Stimulated activated CD4-positive, alpha-beta T cell treated with anti-CD3 and anti-CD28 coated beads, Interleukin-4, amount 100 ng/mL, for 4 hours (primary cell): Measurements from ENCODE around the gene PCBD2.
"Not testable (repeated sequence)": the region's sequence is repeated elsewhere in the genome, so short reads cannot be mapped to it uniquely, and the experiment has no call there.

Source experiments
- DNase-seq, 2 experiments: peaks; one replicate each; pipeline ENCODE4 v3.0.0-alpha.2; 2020

The PCBD2 gene

DNA sequence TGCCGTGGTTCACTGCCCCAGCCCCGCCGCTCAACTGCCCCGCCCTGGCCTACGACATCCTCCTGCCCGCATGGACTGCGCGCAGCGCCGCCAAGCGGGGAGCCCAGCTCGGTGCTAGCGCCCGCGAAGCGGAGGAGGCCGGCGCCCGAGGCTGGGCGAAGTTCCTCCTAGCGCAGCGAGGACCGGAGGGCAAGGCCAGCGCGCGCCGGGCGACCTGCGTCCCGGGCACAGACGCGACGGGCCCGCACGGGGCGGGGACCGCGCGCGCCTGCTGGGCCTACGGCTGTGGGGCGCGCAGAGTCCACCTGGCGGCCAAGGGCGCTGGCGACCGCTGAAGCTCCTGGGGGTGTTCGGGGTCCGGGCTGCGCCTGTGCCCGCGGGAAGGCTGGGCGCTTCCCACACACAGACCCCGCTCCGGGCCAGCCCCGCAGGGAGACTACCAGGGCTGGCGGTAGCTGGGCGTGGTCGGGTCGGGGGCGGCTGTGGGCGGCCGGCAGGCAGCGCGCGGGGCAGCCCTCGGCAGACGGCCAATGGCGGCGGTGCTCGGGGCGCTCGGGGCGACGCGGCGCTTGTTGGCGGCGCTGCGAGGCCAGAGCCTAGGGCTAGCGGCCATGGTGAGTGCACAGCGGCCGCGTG, at the start of gene PCBD2:
Gene PCBD2 (plus strand): TSS at position 522 of the 636 bp plus-strand sequence. CDS start 9 bp downstream, at position 531.
- DNase-seq = peak; percentile 89 to 91

DNA sequence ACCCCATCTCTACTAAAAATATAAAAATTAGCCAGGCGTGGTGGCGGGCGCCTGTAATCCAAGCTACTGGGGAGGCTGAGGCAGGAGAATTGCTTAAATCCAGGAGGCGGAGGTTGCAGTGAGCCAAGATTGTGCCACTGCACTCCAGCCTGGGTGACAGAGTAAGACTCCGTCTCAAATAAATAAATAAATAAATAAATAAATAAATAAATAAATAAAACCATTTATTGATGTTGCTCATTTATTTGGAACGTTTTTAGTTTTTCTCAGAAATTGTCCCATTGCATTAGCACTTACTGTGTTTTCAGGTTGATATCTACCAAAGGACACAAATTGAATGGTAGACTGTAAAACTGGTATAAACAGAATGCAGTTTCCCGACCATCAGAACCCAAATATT, 48.5 kb upstream of the PCBD2 start:
- not testable (repeated sequence) for DNase-seq

DNA sequence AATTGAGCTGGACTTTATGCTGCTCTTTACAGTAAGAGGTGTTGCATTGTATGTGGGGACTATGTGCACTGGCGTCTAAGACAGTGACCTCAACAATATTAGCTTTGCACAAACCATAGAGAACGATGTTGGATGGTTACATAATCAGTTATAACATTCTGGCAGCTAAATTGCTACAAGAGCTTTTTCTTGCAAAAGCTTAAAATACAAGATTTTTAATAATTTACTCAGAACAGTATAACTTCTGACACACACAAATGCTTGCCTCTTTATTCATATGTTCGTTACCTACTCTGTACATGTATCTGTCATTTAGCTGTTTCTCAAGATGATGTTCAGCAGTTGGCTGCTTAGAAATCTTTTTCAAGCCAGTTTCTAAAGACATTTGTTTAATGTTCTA, 47.5 kb upstream of the PCBD2 start:
- no peak for DNase-seq

DNA sequence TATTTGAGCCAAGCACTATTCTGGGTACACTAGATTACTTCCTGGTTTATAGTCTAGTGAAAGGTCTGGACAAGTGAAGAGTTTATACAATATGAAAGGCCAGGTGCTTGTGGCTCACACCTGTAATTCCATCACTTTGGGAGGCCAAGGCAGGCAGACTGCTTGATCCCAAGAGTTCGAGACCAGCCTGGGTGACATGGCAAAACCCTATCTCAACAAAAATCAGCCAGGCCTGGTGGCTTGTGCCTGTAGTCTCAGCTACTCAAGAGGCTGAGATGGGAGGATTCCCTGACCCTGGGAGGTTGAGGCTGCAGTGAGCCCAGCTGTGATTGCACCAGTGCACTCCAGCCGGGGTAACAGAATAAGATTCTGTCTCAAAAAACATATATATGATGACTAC, 40.2 kb upstream of the PCBD2 start:
- no peak for DNase-seq

DNA sequence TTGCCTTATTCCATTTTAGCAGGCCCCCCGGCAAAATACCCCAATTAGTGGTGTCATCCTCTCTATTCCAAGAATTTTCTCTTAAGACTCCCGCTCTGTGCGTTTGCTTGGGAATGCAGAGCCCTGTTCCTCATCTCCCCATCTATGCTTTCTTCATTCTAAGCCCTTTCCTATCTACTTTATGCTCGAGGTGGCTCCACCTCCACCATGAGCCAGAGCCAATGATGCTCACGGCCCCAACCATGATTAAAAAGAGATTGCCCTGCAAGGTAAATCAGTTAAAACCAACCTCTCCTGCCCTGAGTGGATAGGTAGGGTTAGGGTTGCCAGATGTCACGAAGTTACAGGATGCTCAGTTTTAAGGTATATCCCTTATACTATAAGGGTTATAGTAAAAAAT, 31.4 kb upstream of the PCBD2 start:
- DNase-seq = no peak

DNA sequence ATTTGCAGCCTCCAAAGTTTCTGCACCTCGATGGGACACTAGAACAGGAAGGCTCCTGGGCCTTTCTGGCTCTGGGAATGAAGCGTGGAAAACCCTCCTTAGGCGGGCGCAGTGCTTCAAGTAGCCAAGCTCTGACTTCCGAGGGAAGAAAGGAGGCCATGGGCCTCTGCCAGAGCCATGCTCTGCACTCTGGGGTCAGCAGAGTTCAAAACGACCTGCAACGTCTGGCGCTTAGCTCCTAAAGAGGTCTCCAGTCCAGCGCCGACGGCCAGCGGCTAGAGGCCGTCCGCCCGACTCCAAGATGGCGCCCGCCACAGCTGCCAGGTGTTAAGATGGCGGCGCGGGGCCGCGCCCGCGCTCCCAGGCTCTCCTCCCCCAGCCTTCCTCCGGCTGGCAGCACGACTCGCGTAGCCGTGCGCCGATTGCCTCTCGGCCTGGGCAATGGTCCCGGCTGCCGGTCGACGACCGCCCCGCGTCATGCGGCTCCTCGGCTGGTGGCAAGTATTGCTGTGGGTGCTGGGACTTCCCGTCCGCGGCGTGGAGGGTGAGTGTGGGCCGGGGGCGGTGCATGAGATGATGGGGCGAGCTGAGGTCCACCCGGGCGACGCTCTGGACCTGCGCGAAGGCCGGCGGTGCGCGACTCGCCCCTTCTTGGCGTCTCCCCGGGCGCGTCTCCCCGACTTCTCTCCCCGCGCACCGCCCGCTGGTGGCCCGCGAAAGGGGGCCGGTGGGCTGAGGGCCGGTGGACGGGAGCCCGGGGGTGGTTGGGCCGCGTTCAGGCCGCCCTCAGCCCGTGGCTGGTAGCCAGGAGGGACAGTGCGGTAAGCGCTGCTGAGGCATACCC, 30.7 kb upstream of the PCBD2 start, which contains the start of gene TXNDC15:
Gene TXNDC15 (plus strand): TSS at position 385 of the 844 bp plus-strand sequence. CDS start 57 bp downstream, at position 442.
- DNase-seq = peak; percentile 73 to 76

DNA sequence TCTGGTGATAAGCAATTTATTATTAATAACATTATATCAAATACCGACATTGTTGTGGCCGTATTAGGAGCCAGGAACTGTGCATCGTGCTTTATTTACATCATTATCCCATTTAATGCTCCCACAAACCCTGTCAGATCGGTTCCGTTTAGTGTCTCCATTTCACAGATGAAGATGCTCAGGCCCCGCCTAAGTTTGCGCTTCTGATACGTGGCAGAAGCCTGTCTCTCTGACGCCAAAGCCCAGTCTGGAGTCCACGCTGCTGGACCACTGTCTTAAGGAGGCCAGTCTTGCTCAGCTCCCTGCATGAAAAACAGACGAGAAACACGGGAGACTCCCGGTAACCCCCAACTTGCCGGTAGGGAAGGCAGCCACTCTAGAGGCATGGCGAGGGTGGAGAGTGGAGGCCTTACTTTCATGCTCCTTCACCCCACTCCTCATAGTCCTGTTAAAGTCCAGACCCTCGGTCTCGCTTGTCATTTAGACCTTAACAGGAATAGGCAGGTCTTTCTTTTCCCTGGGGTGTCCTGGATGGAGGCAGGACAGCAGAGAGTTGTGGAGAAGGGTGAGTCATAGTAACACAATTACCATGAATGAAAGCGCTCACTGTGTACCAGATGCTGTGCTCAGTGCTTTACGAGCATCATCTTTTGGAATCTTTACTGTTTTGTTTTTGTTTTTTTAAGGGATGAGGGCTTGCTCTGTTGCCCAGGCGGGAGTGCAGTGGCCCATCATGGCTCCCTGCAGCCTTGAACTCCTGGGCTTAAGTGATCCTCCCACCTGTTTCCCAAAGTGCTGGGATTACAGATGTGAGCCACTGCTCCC, 29.9 kb upstream of the PCBD2 start:
- DNase-seq = peak; percentile 3 to 31

DNA sequence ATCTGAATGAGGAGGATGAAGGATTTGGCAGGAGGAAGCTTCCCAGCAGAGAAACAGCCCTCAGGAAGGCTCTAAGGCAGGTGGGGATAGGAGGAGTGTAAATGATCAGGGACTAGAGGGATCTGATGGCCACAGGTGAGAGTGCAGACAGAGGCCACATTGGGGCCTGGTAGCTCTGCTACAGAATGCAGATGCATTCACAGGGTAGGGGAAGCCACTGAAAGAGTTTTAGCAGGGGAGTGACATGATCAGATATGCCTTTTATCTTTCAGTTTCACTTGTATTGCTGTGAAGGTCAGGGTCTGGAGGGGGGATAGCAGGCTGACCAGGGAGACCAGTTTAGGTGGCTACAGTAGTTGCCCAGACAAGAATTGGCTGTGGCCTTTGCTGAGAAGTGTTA, 27.8 kb upstream of the PCBD2 start:
- DNase-seq = no peak

DNA sequence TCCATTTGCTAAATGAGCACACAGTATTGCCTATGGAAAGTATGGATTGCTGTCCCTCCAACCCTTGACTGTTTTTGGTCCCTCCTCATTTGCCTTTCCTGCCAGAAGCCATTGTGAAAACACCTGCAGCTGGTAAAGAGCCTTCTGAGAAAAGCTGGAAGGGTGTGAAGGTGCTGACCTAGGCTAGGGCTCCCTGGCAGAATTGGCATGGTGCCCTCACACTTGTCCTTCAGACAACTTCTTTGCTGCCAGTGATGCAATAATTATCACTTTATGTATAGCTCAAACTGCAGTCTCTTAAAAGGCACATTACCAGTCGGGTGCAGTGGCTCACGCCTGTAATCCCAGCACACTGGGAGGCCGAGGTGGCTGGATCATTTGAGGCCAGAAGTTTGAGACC, 26.5 kb upstream of the PCBD2 start:
- DNase-seq = no peak

DNA sequence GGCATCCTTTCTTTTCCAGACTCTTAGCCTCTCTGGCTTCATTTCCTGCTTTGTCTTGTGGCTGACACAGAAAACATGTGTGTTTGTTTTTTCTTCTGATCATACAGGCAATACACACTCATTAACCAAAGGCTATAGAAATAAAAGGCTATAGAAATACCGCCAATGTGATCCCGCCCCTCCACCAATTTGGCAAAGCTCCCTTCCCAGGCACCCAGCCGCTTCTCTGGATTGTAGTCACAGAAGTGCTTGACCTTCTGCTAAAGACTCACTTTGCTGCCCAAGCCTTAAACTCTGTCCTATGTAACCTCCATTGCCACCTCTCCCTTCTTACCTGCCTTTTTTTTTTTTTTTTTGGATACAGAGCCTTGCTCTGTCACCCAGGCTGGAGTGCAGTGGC, 25.5 kb upstream of the PCBD2 start:
- no peak for DNase-seq

DNA sequence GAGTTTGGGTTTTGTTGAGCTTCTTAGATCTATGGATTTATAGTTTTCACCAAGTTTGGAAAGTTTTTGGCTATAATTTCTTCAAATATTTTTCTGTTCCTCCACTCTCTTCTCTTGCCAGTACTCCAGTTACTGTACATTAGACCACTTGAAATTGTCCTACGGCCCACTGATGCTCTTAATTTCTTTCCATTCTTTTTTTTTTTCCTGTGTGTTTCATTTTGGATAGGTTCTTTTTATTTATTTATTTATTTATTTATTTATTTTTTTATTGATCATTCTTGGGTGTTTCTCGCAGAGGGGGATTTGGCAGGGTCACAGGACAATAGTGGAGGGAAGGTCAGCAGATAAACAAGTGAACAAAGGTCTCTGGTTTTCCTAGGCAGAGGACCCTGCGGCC, 24.0 kb upstream of the PCBD2 start:
- DNase-seq = not testable (repeated sequence)

DNA sequence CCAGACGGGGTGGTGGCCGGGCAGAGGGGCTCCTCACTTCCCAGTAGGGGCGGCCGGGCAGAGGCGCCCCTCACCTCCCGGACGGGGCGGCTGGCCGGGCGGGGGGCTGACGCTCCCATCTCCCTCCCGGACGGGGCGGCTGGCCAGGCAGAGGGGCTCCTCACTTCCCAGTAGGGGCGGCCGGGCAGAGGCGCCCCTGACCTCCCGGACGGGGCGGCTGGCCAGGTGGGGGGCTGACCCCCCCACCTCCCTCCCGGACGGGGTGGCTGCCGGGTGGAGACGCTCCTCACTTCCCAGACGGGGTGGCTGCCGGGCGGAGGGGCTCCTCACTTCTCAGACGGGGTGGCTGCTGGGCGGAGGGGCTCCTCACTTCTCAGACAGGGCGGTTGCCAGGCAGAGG, 23.2 kb upstream of the PCBD2 start:
- DNase-seq = not testable (repeated sequence)

DNA sequence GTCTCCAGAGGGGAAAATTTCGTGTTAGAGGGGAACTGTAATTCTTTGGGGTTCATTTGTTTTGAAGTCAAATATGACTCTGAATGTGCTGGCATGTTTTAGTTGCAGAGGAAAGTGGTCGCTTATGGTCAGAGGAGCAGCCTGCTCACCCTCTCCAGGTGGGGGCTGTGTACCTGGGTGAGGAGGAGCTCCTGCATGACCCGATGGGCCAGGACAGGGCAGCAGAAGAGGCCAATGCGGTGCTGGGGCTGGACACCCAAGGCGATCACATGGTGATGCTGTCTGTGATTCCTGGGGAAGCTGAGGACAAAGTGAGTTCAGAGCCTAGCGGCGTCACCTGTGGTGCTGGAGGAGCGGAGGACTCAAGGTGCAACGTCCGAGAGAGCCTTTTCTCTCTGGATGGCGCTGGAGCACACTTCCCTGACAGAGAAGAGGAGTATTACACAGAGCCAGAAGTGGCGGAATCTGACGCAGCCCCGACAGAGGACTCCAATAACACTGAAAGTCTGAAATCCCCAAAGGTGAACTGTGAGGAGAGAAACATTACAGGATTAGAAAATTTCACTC, 17.3 kb upstream of the PCBD2 start:
- DNase-seq = no peak

DNA sequence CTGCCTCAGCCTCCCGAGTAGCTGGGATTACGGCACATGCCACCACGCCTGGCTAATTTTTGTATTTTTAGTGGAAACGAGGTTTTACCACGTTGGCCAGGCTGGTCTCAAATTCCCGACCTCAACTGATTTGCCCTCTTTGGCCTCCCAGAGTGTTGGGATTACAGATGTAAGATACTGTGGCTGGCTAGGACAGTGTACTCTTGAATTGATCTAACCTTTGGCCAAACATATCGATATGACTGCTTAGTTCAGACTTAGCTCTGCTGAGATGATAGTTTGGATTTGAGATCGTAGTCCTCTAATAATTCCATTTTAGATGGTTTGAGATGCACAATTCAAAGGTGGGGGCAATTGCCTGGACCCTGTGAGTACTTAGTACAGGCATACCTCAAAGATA, 15.6 kb upstream of the PCBD2 start:
- DNase-seq = no peak

DNA sequence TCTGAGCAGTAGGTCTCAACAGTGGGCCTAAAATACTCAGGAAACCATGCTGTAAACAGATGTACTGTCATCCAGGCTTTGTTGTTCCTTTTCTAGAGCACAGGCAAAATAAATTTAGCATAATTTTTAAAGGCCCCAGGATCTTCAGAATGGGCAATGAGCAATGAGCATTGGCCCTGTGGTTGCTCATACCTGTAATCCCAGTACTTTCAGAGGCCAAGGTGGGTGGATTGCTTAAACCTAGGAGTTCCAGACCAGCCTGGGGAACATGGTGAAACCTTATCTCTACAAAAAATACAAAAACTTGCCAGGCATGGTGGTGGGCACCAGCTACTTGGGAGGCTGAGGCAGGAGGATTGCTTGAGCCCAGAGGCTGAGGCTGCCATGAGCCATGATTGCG, 13.5 kb upstream of the PCBD2 start:
- no peak for DNase-seq

DNA sequence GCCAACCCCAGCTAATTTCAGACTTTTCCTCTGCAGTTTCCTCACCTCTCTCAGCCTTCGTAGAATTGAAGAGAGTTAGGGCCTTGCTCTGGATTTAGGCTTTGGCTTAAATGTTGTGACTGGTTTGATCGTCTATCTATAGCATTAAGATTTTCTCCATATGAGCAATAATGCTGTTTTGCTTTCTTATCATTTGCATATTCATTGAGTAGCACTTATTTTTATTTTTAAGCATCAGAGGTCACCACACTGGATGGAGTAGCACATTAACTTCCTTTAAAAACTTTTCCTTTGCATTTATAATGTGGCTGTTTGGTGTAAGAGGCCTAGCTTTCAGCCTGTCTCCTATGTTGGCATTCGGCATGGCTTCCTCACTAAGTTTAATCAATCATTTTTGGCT, 12.6 kb upstream of the PCBD2 start:
- DNase-seq = no peak

DNA sequence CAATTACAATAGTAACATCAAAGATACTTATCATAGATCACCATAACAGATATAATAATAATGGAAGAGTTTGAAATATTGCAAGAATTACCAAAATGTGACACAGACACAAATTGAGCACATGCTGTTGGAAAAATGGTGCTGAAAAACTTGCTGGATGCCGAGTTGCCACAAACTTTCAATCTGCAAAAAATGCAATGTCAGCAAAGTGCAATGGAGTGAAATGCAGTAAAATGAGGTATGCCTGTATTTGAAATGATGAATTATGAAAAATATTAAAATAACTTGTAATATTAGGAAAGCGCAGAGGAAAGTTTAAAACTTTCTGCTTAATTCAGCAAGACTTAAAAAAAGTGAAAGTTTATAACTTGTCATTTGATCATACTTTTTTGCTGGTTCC, 12.0 kb upstream of the PCBD2 start:
- DNase-seq = no peak

DNA sequence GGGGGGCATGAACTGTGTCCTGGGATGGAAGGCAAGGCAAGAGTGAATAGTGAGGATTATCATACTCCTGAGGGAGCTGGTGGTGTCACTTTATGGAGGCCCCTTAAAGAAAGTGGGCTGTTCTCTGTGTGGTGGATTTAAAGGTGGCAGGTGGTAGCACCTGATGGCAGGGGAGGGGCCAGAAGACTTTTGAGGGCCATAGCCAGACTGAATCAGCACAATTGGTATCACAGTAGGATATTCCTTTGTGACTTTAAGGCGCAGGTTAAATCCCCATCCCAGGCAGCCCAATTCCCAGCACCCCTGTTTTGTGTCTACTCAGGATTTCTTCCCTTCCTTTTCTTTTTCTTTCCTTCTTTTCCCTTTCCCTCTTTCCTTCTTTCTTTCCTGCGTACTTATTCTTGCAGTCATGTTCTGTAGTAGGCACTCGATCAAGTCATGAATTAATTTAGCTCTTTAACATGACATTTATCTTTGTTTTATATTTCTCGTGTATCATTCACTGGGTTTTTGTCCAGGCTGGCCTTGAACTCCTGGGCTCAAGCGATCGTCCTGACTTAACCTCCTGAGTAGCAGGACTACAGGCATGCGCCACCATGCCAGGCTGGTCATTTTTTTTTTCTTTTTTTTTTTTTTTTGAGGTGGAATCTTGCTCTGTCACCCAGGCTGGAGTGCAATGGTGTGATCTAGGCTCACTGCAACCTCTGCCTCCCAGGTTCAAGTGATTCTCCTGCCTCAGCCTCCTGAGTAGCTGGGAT, 11.0 kb upstream of the PCBD2 start:
- no peak for DNase-seq

DNA sequence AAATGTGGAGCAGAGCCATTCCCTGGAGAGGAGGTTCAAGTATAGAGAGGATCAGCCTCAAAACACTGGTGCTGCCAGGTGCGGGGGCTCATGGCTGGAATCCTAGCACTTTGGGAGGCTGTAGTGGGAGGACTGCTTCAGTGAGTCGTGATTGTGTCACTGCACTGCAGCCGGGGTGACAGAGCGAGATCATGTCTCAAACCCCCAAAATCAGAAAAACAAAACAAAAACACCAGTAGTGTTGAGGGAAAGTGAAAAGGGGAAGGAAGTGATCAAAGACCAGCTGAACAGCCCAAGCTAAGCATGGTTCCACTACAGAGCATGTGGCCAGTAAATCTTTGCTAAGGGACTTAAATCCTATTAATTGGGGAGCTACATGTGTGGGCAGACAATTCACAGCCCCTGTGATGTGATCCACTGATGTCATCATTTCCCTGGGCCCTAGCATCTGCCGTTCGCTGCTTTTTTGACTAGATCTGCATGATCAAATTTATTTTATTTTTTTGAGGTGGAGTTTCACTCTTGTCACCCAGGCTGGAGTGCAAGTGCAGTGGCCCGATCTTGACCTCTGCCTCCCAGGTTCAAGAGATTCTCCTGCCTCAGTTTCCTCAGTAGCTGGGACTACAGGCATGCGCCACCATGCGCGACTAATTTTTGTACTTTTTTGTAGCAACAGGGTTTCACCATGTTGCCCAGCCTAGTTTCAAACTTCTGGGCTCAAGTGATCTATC, 2.7 kb upstream of the PCBD2 start:
- no peak for DNase-seq

DNA sequence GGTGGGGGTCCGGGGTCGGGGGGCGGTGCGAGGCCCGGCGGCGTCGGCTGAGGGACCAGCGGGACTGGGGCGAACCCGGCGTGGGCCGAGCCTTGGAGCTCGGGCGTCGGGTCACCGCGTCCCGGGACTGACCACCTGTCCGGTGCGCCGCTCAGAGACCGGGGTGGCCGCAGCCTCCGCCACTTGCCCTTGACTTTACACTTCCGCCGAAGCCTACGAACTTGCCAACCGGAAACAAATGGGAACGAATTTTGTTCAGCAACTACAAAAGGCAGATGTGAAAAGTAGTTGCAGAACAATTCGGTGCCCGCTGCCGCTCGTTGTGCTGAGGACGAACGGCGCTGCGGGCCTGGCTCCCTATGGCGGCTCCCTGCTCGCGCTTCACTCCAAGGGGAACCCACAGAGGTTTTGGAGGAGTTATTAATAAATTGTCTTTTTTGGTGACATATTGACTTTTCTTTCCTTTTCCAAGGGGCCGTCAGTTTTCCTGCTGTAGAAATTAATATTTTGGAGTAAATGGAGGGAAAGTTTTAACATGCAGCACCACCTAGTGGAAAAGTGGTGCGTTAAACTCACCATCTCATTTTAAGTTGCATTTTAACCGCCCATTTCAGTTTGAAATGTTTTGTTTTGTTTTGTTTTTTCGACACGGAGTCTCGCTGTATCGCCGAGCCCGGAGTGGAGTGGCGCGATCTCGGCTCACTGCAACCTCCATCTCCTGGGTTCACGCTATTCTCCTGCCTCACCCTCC, 490 bp downstream of the PCBD2 start:
- peak; percentile 49 for DNase-seq

DNA sequence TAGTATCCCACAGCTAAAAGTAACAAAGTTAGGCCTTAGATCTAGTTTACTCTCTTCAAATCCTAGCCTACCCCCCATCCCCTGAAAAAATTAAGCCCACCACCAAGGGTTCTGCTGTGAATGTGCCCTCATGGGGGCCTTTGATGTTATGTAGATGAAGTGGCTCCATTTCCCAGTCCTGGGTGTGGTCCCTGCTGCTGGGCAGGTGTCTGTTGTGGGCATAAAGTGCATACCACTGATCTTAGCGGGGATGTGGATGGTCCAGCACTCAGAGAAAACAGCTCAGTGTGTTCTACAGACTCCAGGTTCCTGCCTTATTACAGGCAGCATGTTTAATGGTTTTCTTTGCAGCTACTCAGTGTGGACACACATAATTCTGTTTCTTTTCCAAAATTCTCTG, 1.9 kb downstream of the PCBD2 start:
- no peak for DNase-seq
